Hepatocyte (in vitro differentiated cells): ENCODE measurements around the gene POLDIP2. TPM values are rescaled to one million over a fixed set of nuclear protein-coding genes. Genes with fewer than 3 reads are reported as not detected.

Experiments used
- DNase-seq: peaks from one replicate; pipeline ENCODE4 v3.0.0-alpha.2; 2016; ENCODE audit warnings: low spot score
- H2AFZ ChIP-seq: fragments of 200-600 bp; sonication (generic); 2 replicates; pipeline ENCODE4 v1.6.0; 2016; ENCODE audit warnings: antibody characterized with exemption, mild to moderate bottlenecking
- H3K27ac ChIP-seq: fragments of 200-600 bp; sonication (generic); 2 replicates; pipeline ENCODE4 v1.5.1; 2016; ENCODE audit warnings: mild to moderate bottlenecking
- H3K27me3 ChIP-seq: fragments of 200-600 bp; sonication (generic); 2 replicates; pipeline ENCODE4 v1.6.1; 2016
- H3K36me3 ChIP-seq: fragments of 200-600 bp; sonication (generic); replicated peaks from 2 replicates; pipeline ENCODE4 v1.5.1; 2016; ENCODE audit warnings: low read depth; ENCODE audit not compliant: insufficient read depth
- H3K4me1 ChIP-seq: fragments of 200-600 bp; sonication (generic); 2 replicates; pipeline ENCODE4 v1.5.1; 2016; ENCODE audit warnings: mild to moderate bottlenecking, moderate library complexity; ENCODE audit not compliant: insufficient read depth
- H3K4me2 ChIP-seq: fragments of 200-600 bp; sonication (generic); 2 replicates; pipeline ENCODE4 v1.6.0; 2016
- H3K4me3 ChIP-seq: fragments of 200-600 bp; sonication (generic); 2 replicates; pipeline ENCODE4 v1.5.1; 2016; ENCODE audit warnings: mild to moderate bottlenecking
- H3K79me2 ChIP-seq: fragments of 200-600 bp; sonication (generic); 2 replicates; pipeline ENCODE4 v1.6.0; 2017; ENCODE audit warnings: mild to moderate bottlenecking
- H3K9me2 ChIP-seq: fragments of 200-600 bp; sonication (generic); replicated peaks from 2 replicates; pipeline ENCODE4 v1.6.0; 2017; ENCODE audit warnings: mild to moderate bottlenecking; ENCODE audit not compliant: insufficient read depth
- H3K9me3 ChIP-seq: fragments of 200-600 bp; sonication (generic); 2 replicates; pipeline ENCODE4 v1.5.1; 2016; ENCODE audit warnings: low read depth, mild to moderate bottlenecking
- H4K20me1 ChIP-seq: fragments of 200-600 bp; sonication (generic); 2 replicates; pipeline ENCODE4 v1.6.0; 2016; ENCODE audit warnings: mild to moderate bottlenecking; ENCODE audit not compliant: insufficient read depth, poor library complexity, severe bottlenecking
- EZH2 ChIP-seq: fragments of 200-600 bp; sonication (generic); IDR thresholded peaks from 2 replicates; pipeline ENCODE4 v1.6.1; 2016; ENCODE audit warnings: antibody characterized with exemption, mild to moderate bottlenecking, borderline replicate concordance
- EZH2phosphoT487 ChIP-seq: fragments of 200-600 bp; sonication (generic); IDR thresholded peaks from one replicate; pipeline ENCODE4 v1.6.1; 2018; ENCODE audit warnings: antibody characterized with exemption, mild to moderate bottlenecking, low read depth, moderate library complexity; ENCODE audit not compliant: unreplicated experiment, severe bottlenecking
- WGBS: methylation state at CpG from one replicate; pipeline ENCODE4 v1.1.6; 2016; ENCODE audit warnings: low lambda C conversion rate; ENCODE audit errors: missing lambda C conversion rate; 5-methylcytosine and 5-hydroxymethylcytosine counted together
- polyA plus RNA-seq: library from polyadenylated mRNA; unstranded; fragments of >200 nt; fragmentation: Nextera tagmentation; extraction: Ambion mirVana; gene quantifications from 2 replicates; pipeline ENCODE4 v1.2.1, GENCODE V29; 2016
- total RNA-seq: library from RNA; depleted of rRNA; stranded (reverse); fragments of >200 nt; gene quantifications from 2 replicates; pipeline ENCODE4 v1.2.3, GENCODE V29; 2014
- TF ChIP-seq, protein P1 (sequence below): fragments of 200-600 bp; sonication (generic); IDR thresholded peaks from 2 replicates; pipeline ENCODE4 v1.5.1; 2016; ENCODE audit warnings: antibody characterized with exemption, mild to moderate bottlenecking; ENCODE audit not compliant: poor library complexity

Gene POLDIP2
- total and polyA plus RNA-seq, 2 experiments from 2014 or later, result 82.9 to 122 TPM

DNA sequence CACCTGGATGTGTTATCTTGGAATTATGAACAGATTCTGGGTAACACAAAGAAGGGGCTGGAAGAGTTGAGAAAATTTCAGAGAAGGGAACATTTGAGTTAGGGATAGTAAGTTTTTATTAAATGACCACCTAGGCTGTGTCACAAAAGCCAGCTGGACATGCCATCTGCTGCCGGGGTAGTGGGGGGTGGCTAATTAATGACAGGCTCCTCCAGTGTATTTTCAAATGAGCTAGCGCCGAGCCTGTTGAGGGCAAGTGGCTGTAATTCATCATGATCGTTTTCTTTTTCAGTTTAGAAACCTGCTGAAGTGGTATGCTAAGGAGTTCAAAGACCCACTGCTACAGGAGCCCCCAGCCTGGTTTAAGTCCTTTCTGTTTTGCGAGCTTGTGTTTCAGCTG is 32.1 kb downstream of the POLDIP2 start:
- no peak for TF ChIP-seq EZH2phosphoT487
- no peak for TF ChIP-seq EZH2
- TF ChIP-seq, protein P1, sequence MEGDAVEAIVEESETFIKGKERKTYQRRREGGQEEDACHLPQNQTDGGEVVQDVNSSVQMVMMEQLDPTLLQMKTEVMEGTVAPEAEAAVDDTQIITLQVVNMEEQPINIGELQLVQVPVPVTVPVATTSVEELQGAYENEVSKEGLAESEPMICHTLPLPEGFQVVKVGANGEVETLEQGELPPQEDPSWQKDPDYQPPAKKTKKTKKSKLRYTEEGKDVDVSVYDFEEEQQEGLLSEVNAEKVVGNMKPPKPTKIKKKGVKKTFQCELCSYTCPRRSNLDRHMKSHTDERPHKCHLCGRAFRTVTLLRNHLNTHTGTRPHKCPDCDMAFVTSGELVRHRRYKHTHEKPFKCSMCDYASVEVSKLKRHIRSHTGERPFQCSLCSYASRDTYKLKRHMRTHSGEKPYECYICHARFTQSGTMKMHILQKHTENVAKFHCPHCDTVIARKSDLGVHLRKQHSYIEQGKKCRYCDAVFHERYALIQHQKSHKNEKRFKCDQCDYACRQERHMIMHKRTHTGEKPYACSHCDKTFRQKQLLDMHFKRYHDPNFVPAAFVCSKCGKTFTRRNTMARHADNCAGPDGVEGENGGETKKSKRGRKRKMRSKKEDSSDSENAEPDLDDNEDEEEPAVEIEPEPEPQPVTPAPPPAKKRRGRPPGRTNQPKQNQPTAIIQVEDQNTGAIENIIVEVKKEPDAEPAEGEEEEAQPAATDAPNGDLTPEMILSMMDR, result no peak
- Histone ChIP-seq H3K27ac (no peak overlapping the region), H3K79me2 (peaks cover 56% of the 10 kb centered on the region), H3K4me2 (no peak overlapping the region), H3K4me3 (no peak overlapping the region), H4K20me1 (no peaks in the 10 kb centered on the region), H3K27me3 (no peaks in the 10 kb centered on the region), H2AFZ (no peak overlapping the region), H3K9me2 (no peaks in the 10 kb centered on the region), H3K9me3 (no peaks in the 10 kb centered on the region), H3K36me3 (no peaks in the 10 kb centered on the region), H3K4me1 (peaks cover 14% of the 10 kb centered on the region)
- no peak for DNase-seq
- WGBS, result 64% methylated on average over 5 of the region's 5 CpGs

DNA sequence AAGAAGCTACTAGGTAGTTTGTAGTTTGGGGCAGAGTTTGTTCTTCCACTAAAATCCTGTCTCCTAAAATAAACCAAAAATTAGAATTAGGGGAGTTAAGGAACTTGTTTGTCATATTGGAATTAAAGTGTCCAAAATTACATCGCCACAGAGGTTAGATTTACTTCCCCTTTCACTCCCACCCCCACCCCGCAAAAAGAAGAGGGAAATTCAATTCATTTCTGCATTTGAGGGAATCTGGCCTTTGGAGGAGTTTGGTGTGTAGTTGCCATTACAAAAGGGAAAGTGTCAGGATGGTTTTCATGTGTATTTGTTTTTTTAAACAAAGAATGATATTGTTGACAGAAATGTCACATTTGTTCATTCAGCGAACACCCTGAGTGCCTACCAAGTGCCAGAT is 32.5 kb downstream of the POLDIP2 start:
- Histone ChIP-seq H3K79me2 (peaks cover 60% of the 10 kb centered on the region), H4K20me1 (no peaks in the 10 kb centered on the region), H3K9me3 (no peaks in the 10 kb centered on the region), H3K4me1 (peaks cover 19% of the 10 kb centered on the region), H3K27ac (peak overlapping the region; percentile 0), H3K36me3 (no peaks in the 10 kb centered on the region), H3K9me2 (no peaks in the 10 kb centered on the region), H2AFZ (no peak overlapping the region), H3K4me3 (no peak overlapping the region), H3K27me3 (no peaks in the 10 kb centered on the region), H3K4me2 (peak overlapping the region; percentile 39)
- WGBS, result 97% methylated on average over 3 of the region's 3 CpGs
- TF ChIP-seq, protein P1, result no peak
- TF ChIP-seq EZH2 (no peak), EZH2phosphoT487 (no peak)
- DNase-seq, result no peak

DNA sequence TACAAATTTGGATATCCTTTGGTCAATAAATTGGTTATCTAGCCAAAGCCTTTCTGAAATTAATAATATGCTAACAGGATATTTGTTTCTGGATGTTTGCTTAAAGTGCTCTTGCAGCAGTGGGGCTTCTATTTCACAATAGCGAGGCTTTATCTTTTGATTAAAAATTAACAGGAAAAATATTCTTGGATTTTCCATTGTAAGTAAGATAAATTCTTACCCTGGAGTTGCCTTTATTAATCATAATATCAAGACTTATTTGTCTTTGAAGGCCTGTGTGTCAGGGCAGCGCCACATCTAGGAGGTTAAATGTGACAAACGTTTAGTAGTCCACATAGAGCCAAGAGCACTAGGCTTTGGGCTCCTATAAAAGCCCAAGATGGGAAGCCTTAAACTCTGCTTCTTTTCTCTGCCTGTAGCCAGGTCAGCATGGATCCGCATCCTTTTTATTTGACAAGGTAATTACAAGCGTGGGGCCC is 33.0 kb downstream of the POLDIP2 start:
- no peaks in the 10 kb centered on the region for H3K9me2 ChIP-seq
- WGBS, result 65% methylated on average over 5 of the region's 5 CpGs
- H3K36me3 ChIP-seq, result no peaks in the 10 kb centered on the region
- no peaks in the 10 kb centered on the region for H4K20me1 ChIP-seq
- H3K9me3 ChIP-seq, result no peaks in the 10 kb centered on the region
- peak overlapping the region; percentile 39 for H3K4me2 ChIP-seq
- H3K4me1 ChIP-seq, result peaks cover 21% of the 10 kb centered on the region
- no peaks in the 10 kb centered on the region for H3K27me3 ChIP-seq
- peak overlapping the region; percentile 0 for H3K27ac ChIP-seq
- peak; percentile 3 for DNase-seq
- peaks cover 61% of the 10 kb centered on the region for H3K79me2 ChIP-seq
- H3K4me3 ChIP-seq, result no peak overlapping the region
- H2AFZ ChIP-seq, result no peak overlapping the region
- no peak for TF ChIP-seq EZH2

DNA sequence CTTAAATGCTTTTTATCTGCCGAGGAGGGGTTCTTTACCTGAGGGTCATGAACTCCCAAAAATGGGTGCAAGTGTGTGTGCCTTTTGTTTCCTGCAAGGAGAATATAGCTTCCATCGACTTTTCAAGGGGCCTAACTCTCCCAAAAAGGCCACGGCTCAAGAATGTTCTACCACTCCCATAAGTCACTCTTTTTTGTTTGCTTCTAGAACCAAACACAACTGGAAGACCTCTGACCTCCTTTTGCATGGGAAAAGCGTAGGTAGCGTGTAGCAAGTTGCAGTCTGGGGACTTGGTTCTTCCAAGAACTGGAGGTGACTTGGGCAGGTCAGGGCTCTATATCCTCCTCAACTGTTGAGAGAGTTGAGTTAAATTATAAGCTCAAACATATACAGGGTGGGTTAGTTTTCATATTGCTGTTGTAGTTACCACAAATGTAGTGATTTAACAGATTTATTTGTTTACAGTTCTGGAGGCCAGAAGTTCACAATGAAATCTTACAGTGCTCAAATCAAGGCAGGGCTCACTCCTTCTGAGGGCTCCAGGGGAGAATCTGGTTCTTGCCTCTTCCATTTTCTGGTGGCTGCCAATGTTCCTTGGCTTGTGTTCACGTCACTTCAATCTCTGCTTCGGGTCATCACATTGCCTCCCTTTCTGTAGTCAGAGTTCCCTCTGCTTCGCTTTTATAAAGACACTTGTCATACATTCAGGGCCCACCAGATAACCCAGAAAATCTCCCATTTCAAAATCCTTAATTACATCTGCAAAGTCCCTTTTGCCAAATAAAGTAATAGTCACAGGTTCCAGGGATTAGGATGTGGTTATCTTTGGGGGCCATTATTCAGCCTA is 36.9 kb downstream of the POLDIP2 start:
- TF ChIP-seq, protein P1, result no peak
- TF ChIP-seq EZH2phosphoT487, result no peak
- TF ChIP-seq EZH2, result no peak
- Histone ChIP-seq H4K20me1 (no peaks in the 10 kb centered on the region), H3K36me3 (no peaks in the 10 kb centered on the region), H2AFZ (peak overlapping the region; percentile 85), H3K4me1 (peaks cover 30% of the 10 kb centered on the region), H3K79me2 (peaks cover 56% of the 10 kb centered on the region), H3K4me2 (peak overlapping the region; percentile 84), H3K4me3 (peak overlapping the region; percentile 55), H3K9me2 (no peaks in the 10 kb centered on the region), H3K9me3 (no peaks in the 10 kb centered on the region), H3K27ac (peak overlapping the region; percentile 86), H3K27me3 (no peaks in the 10 kb centered on the region)
- WGBS, result 61% methylated on average over 8 of the region's 8 CpGs
- no peak for DNase-seq
